GM11168 (cell line): Measurements from ENCODE around the gene ZNF76.
"Not testable (repeated sequence)": the region's sequence is repeated elsewhere in the genome, so short reads cannot be mapped to it uniquely, and the experiment has no call there.

ENCODE experiments used
- in situ Hi-C: fragments of 300-500 bp; cut with MboI; formaldehyde crosslinking; loops from one replicate; pipeline ENCODE4 v1.12.0; 2022; ENCODE audit warnings: low sequenced_read_pairs; ENCODE audit not compliant: unreplicated experiment

ZNF76 gene

GRCh38 chr6:35296931-35297600, 37.5 kb downstream of the ZNF76 start:
- in situ Hi-C loops: no loop called here

DNA sequence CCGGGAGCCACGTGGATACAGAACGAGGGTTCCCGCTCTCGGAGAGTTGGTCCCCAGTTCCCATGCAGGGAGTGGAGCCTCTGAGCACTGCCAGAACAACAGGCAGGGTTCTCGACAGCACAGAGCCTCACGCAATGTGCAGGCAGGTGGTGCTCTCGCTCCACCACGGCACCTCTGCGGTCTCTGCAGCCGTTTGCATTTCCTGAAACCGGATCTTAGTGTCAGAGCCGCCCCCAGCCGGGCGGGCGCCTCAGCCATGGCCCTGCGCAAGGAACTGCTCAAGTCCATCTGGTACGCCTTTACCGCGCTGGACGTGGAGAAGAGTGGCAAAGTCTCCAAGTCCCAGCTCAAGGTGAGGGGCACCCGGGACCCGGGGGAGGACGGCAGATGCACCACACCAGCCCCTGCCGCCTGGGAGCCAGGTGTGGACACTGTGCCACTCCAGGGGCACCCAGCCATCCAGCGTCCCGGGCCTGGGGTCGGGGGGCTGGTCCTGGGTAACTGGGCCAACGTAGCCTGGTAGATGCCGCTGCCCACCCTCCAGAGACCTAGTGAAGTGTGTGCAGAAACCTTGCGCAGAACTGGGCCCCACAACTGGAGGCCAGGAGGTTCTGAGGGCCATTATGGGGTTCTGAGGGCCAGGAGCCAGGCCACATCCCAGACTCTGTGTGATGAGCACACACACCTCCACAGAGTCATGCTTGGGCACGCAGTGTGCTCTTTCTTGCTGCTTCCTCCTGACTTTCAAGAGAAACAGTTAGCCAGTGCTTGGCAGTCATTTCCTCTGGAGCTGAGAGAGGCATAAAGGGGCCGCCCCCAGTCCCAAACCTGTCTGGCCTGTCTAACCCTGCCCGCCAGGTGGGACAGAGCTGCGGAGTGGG, 38.3 kb downstream of the ZNF76 start, which contains the start of gene DEF6:
TSS of gene DEF6 (plus strand) at position 218 of the 881 bp plus-strand sequence. CDS start at position 257, 39 bp downstream.
- in situ Hi-C loops: no loop called here

- in situ Hi-C loops: no loop called here
Observed at GRCh38 chr6:35298625-35299140, 39.1 kb downstream of the ZNF76 start.

DNA sequence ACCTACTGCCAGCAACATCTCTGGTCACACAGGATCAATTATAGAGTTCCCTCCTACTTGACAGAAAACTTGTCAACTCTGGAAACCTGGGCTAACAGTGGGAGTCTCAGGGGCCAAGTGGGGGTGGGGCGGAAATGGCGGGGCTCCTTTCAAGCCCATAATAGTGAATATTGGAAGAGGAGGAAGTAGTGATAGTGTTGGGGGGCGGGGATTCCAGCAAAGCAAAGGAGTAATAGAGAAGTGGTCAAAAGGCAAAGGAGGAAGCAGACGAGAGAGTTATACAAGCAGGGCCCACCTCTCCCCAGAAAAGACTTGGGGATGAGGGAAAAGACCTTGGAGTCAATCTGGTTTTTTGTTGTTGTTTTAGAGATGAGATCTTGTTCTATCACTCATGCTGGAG, 40.1 kb downstream of the ZNF76 start:
- in situ Hi-C loops: no loop called here

- in situ Hi-C loops: no loop called here
Observed at GRCh38 chr6:35300848-35301247, 41.3 kb downstream of the ZNF76 start.

DNA sequence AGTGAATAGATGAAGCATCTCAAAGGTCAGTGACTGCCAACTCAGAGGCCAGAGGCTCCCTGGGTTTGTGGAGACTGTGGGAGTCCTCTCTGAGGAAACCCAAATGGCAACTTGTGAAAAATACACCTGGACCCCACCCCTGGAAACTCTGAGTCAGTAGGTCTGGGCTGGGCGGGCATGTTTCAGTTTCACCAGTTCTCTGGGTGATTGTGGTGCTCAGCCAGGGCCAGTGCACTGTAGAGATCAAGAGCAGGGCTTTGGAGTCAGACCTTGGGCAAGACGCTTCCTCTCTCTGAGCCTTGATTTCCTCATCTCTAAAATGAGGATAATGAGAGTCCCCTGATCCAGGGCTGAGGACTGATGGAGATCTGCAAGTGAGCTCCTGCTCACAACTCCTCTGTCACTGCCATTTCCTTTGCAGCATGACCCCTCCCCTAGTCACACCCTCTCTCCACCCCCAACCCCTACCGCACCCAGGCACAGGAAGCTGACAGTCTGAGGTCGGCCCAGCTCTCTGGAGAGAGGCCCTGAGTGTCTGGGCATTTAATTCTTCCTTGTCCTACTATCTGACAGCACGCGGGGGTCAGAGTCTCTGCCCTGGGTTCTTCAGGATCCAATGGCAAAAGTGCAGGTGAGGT, 43.2 kb downstream of the ZNF76 start:
- in situ Hi-C loops: no loop called here

GRCh38 chr6:35304299-35304698, 44.8 kb downstream of the ZNF76 start:
- in situ Hi-C loops: no loop called here

- in situ Hi-C loops: no loop called here
Observed at GRCh38 chr6:35305117-35305516, 45.6 kb downstream of the ZNF76 start.

DNA sequence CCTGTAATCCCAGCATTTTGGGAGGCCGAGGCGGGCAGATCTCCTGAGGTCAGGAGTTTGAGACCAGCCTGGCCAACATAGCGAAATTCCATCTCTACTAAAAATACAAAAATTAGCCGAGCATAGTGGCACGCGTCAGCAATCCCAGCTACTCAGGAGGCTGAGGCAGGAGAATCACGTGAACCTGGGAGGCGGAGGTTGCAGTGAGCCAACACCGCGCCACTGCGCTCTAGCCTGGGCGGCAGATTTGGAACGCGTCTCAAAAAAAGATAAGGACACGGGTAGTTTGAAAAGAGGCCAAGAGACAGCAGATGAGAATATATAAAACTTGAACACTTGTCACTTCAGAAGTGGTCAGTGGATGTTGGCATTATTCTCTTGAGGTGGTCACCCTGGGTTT, 47.6 kb downstream of the ZNF76 start:
- in situ Hi-C loops: not testable (repeated sequence)

- in situ Hi-C loops: not testable (repeated sequence)
Observed at GRCh38 chr6:35308543-35308942, 49.0 kb downstream of the ZNF76 start.

DNA sequence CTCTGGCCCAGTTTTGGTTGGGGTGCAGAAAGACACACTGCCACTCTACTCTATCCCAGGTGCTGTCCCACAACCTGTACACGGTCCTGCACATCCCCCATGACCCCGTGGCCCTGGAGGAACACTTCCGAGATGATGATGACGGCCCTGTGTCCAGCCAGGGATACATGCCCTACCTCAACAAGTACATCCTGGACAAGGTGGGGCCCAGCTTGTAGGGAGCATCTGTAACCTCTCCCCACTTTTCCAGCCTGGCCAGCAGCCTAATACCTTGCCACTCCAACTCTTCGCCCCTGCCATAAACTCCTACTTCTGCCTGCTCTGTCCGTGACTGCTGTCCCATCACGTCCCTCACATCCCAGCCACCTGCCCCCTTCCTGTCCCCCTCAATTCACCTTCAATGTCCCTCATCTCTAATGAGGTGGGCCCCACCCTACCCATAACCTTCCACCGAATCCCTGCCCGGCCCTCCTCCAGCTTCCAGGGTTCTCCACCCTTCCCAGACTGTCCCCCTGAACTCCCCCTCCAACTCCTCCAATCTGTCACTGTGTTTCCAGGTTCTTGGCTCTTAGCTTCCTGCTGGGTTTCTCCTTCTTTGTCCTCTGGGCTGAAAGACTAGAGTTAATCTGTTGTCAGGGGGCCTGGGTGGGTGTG, 50.2 kb downstream of the ZNF76 start:
- in situ Hi-C loops: no loop called here

DNA sequence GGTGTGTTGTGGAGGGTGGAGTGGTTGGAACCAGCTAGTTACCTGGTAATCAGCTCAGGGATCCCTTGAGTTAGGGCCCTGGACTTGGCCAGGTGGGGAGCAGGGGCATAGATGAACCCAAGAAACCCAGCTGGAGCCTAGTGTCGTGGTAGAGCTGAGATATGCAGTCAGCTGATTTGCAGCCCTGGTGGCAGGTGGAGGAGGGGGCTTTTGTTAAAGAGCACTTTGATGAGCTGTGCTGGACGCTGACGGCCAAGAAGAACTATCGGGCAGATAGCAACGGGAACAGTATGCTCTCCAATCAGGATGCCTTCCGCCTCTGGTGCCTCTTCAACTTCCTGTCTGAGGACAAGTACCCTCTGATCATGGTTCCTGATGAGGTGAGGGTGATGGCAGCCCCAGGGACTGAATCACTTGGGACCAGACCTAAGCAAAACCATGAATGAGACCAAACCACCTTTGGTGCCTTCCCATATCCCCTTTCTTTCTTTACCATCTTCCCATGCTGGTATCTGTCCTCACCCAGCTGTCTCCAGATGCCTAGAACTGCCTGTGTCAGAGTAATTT, 50.8 kb downstream of the ZNF76 start:
- in situ Hi-C loops: no loop called here

GRCh38 chr6:35311390-35312075, 52.0 kb downstream of the ZNF76 start:
- in situ Hi-C loops: no loop called here

DNA sequence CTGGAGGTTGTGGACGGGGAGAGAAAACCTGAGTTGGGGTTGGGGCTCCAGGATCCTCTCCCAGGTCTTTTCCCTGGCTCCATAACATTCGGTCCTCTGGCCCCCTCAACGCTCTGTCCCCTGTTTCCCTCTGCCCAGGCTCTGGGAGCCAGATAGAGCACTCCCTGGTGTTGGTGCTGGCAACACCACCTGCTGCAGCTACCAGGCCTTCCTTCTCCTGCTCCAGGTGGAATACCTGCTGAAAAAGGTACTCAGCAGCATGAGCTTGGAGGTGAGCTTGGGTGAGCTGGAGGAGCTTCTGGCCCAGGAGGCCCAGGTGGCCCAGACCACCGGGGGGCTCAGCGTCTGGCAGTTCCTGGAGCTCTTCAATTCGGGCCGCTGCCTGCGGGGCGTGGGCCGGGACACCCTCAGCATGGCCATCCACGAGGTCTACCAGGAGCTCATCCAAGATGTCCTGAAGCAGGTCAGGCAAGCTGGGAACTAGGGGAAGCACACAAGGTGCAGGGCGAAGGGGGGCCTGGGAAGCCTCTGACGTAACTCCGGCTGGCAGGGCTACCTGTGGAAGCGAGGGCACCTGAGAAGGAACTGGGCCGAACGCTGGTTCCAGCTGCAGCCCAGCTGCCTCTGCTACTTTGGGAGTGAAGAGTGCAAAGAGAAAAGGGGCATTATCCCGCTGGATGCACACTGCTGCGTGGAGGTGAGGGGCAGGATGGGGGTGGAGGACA, 52.7 kb downstream of the ZNF76 start:
- in situ Hi-C loops: no loop called here

DNA sequence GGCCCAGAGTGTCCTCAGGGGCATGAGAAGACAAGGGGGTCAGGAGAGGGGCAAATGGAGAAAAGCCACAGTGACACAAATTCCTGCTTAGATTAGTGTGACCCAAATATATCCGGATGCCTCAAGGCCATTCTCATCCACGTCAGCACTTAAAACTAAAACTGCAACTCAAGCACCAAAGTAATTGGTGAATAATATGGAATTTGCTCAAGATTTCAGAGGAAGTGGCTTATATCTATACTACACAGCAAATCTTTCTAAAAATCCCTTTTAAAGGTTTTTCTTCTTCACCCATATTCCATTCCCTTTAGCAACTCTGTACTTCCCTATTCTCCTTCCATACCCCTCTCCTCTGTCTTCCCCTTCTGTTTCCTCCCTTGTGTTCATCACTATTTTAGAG, 53.3 kb downstream of the ZNF76 start:
- in situ Hi-C loops: no loop called here

- in situ Hi-C loops: no loop called here
Observed at GRCh38 chr6:35317483-35318195, 58.1 kb downstream of the ZNF76 start.

GRCh38 chr6:35318196-35319171, 58.9 kb downstream of the ZNF76 start:
- in situ Hi-C loops: no loop called here
